Ishikawa (cell line): ENCODE measurements around the gene IFNA21.
"Not testable (repeated sequence)": the region's sequence is repeated elsewhere in the genome, so short reads cannot be mapped to it uniquely, and the experiment has no call there.

ENCODE experiments used
- CEBPB ChIP-seq: IDR thresholded peaks from 2 replicates; pipeline ENCODE4 v1.6.1; 2012
- CREB1 ChIP-seq: IDR thresholded peaks from 2 replicates; pipeline ENCODE4 v1.6.1; 2012; ENCODE audit warnings: low read depth
- EP300 ChIP-seq: IDR thresholded peaks from 2 replicates; pipeline ENCODE4 v1.6.1; 2012; ENCODE audit warnings: borderline replicate concordance
- FOXM1 ChIP-seq: IDR thresholded peaks from 2 replicates; pipeline ENCODE4 v1.6.1; 2012; ENCODE audit warnings: low read depth, borderline replicate concordance
- MAX ChIP-seq: IDR thresholded peaks from 2 replicates; pipeline ENCODE4 v1.6.1; 2012
- NFIC ChIP-seq: IDR thresholded peaks from 2 replicates; pipeline ENCODE4 v1.6.1; 2012
- RAD21 ChIP-seq: IDR thresholded peaks from 2 replicates; pipeline ENCODE4 v1.6.1; 2012; ENCODE audit warnings: low read depth
- REST ChIP-seq: IDR thresholded peaks from 2 replicates; pipeline ENCODE4 v1.6.1; 2012; ENCODE audit warnings: low read depth, mild to moderate bottlenecking
- TAF1 ChIP-seq: IDR thresholded peaks from 2 replicates; pipeline ENCODE4 v1.6.1; 2012; ENCODE audit warnings: low read depth, mild to moderate bottlenecking
- TCF12 ChIP-seq: IDR thresholded peaks from 2 replicates; pipeline ENCODE4 v1.6.1; 2012; ENCODE audit warnings: low read depth
- TEAD4 ChIP-seq: IDR thresholded peaks from 2 replicates; pipeline ENCODE4 v1.6.1; 2012
- USF1 ChIP-seq: IDR thresholded peaks from 2 replicates; pipeline ENCODE4 v1.6.1; 2012
- YY1 ChIP-seq: IDR thresholded peaks from 2 replicates; pipeline ENCODE4 v1.6.1; 2012; ENCODE audit warnings: low read depth
- ZBTB7A ChIP-seq: IDR thresholded peaks from 2 replicates; pipeline ENCODE4 v1.6.1; 2012; ENCODE audit warnings: low read depth

IFNA21 gene

GRCh38 chr9:21166560-21166959 lies at the start of gene IFNA21:
TSS of gene IFNA21 (minus strand) at chr9:21166660. CDS start at chr9:21166612, 48 bp downstream.
- not testable (repeated sequence) for TF ChIP-seq FOXM1, ZBTB7A, NFIC

GRCh38 chr9:21213411-21214326 lies 47.2 kb upstream of the IFNA21 start:
- TF ChIP-seq RAD21, result peak; percentile 49

GRCh38 chr9:21210311-21210710 lies 43.9 kb upstream of the IFNA21 start:
- TF ChIP-seq NFIC (no peak), USF1 (no peak), TEAD4 (no peak), RAD21 (no peak), MAX (no peak), YY1 (no peak), TCF12 (no peak), EP300 (no peak), FOXM1 (no peak), CEBPB (no peak), REST (no peak), CREB1 (no peak)

GRCh38 chr9:21207043-21207442 lies 40.6 kb upstream of the IFNA21 start, which contains the start of gene IFNA10:
TSS of gene IFNA10 (minus strand) at chr9:21207143. CDS start at chr9:21207097, 46 bp downstream.
- TF ChIP-seq EP300, RAD21, NFIC: not testable (repeated sequence)

- no peak for TF ChIP-seq USF1
These were observed 38.7 kb upstream of the IFNA21 start for GRCh38 chr9:21205204-21205603.

- not testable (repeated sequence) for TF ChIP-seq TAF1, ZBTB7A, YY1
These were observed 35.6 kb upstream of the IFNA21 start, which contains the start of gene IFNA7 for GRCh38 chr9:21202105-21202504. TSS of gene IFNA7 (minus strand) at chr9:21202205. CDS start at chr9:21202165, 40 bp downstream.

- TF ChIP-seq RAD21, result peak; percentile 54
These were observed 28.7 kb upstream of the IFNA21 start for GRCh38 chr9:21194867-21195776.

- not testable (repeated sequence) for TF ChIP-seq RAD21, NFIC, USF1
These were observed 21.0 kb upstream of the IFNA21 start, which contains the start of gene IFNA4 for GRCh38 chr9:21187487-21187886. TSS of gene IFNA4 (minus strand) at chr9:21187587. CDS start at chr9:21187531, 56 bp downstream.
